ENCODE data around the gene FGR.

The FGR gene

DNA sequence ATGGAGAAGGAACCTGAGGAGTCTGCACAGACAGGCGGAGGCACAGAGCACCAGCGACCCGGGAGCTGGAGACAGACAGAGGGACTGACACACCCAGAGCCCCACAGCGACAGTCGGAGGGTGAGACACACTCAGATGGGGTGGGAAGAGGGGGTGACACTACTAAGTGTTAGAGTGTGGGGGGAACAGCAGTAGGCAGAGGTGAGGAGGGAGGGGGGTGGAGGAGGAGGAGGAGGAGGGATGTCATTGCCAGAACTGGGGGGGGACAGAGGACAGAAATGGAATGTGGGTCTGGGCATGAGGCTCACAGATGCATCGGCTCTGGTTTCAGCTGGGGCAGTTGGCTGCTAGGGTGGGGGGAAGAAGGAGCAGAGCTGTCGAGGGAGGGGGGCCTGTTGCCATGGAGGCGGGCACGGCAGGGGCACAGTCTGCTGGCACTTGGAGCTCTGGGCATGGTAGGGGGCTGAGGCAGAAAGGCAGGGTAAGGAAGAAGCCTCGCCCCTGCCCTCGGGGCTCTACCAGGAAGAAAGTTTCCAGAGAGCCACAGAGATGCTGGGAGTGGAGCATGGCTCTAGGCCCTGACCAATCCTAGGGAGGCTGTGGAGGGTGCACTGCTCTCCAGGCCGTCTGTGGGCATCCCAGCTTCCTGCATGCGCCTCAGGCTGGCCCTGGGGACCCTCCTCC is 68.4 kb downstream of the FGR start:
- DNase-seq = no peak

DNA sequence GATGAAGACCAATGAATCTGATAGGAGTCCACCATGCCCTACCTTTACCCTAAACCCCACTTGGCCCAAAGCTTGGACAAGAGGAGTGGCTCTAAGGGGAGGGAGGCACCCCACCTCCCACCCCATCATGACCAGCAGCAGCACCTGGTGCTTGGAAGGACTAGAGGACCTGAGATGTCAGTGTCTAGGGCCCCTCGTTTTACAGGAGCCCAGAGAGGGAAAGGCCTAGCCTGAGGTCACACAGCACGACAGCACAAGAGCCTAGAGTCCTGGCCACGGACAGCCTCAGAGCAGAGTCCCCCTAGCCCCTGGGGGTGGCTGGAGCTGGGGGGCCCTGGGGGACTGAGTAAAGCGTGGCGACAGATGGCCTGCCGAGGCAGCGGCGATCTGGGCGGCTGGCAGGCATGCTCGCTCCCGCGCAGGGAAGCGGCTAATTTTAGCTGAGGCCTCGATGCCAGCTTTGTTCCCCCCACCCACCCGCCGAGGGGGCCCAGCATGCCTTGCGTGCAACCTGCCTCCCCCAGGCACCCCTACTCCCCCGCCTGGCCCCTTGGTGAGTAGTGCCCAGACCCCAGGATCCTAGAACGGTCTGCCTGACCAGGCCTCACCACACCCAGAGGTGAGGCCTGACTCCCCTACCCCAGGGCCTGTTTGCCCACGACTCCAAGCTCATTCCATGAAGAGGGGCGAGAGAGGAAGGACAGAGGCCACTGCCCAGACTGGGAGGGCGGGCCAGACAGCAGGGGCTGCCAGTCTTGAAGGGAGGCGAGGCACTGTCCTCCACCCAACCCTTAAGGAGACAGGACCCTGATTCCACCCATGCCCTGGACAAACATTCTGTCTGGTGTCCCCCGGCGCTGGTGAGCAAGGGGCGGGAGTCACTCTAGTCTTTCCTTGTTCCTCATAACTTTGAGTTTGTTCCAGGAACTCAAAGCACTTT is 70.0 kb downstream of the FGR start:
- no peak for DNase-seq

DNA sequence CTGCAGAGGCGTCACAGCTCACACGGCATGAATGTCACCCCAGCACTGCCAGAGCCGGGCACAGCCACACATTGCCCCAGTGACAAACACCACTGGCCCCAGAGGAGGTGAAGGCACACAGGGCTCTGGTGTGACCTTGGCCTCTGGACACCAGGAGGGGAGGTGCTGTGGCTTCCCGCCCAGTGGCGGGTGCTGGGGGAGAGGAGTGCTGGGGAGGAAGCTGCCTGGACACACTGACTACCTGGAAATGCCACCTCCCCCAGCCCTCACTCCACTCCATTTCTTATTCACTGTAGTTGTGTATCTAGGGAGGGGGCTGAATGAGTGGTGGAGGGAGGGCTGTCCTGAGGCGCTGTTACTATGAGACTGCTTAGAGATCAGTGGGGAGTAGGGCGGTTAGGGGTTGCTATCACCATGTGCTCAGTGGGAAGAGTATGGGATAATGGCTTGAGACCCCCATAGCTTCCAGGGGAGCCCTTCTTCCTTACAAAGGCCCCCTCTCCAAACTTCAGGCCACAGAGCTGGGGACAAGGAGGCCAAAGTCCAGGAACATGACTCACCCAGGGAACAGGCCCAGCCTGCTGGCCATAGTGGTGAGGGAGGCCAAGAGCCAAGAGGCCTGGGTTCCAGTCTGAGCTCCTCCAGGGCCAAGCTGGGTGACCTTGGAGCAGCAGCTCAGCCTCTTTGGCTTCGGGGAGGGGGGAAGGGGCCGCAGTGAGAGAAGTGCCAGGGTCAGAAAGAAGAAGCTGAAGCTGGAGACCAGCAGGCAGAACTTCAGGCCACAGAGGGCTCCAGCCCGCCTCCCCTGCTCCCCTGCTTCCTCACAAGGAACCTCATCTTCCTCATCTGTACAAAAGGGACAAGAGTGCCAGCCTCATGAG is 71.2 kb downstream of the FGR start:
- no peak for DNase-seq

DNA sequence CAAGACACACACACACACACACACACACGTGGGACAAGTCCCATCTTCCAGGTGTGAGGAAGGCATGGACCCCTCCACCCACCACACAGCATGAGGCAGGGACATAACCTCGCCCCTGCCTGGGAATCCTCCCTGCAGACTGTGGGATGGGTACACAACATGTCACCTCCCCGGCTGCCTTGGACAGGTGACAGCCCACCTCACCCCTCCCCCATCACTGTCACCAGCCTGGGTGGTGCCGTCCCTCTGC is 71.7 kb downstream of the FGR start:
- DNase-seq = no peak

DNA sequence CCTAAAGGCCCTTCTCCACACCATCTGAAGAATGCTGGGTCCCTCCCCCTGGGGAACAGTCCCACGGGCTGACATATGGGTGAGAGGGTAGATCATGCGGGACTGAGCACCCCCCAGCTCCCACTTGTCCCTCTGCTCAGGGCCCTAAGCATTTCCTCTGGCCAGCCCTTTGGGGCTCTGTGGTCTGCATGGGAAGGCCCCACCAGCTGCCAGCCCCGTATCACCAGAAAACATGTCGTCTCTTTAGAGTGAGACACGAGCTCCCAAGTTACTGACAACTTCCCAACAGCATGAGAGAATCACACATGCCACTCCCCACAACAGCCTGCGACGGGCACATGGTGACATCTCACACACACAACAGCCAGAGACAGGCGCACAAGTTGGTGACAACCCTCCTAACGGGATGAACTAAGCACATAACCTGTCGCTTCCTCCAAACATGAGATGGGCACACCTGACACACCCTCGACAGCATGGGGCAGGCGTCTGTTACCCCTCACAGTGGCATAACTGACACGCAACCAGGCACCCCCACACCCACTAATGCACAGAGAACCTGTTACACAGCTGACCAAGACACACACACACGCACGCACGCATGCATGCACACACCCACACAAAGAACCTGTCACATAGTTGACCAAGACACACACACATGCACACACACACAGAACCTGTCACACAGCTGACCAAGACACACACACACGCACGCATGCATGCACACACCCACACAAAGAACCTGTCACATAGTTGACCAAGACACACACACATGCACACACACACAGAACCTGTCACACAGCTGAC is 72.2 kb downstream of the FGR start:
- DNase-seq = no peak

Data from fibroblast of skin of right quadriceps (primary cell).